HEK293 (cell line): Measurements from ENCODE around the gene MYBBP1A.
A peak's percentile ranks its signal among the peaks of the same experiment; 100 is the strongest.

Experiments used
- PBX3 ChIP-seq: sonication (generic); formaldehyde crosslinking; IDR thresholded peaks from 2 replicates; pipeline ENCODE4 v1.8.1; 2022; ENCODE audit warnings: mild to moderate bottlenecking, moderate library complexity, missing genetic modification reagents
- REST ChIP-seq: fragments of 450-650 bp; formaldehyde crosslinking; IDR thresholded peaks from 2 replicates; pipeline ENCODE4 v1.5.1; 2016; ENCODE audit warnings: missing biosample characterization, missing genetic modification characterization
- ZBTB6 ChIP-seq: fragments of 450-650 bp; formaldehyde crosslinking; IDR thresholded peaks from 2 replicates; pipeline ENCODE4 v1.5.1; 2017; ENCODE audit warnings: missing biosample characterization, missing genetic modification characterization
- ZFP41 ChIP-seq: fragments of 450-650 bp; formaldehyde crosslinking; IDR thresholded peaks from 2 replicates; pipeline ENCODE4 v1.5.1; 2016; ENCODE audit warnings: missing biosample characterization, missing genetic modification characterization, borderline replicate concordance
- ZNF26 ChIP-seq: fragments of 450-650 bp; formaldehyde crosslinking; IDR thresholded peaks from 2 replicates; pipeline ENCODE4 v1.5.1; 2016; ENCODE audit warnings: missing biosample characterization, missing genetic modification characterization
- ZNF37A ChIP-seq: fragments of 450-650 bp; IDR thresholded peaks from 2 replicates; pipeline ENCODE4 v1.5.1; 2018; ENCODE audit warnings: missing biosample characterization, missing genetic modification characterization
- ZNF521 ChIP-seq: fragments of 450-650 bp; formaldehyde crosslinking; IDR thresholded peaks from 2 replicates; pipeline ENCODE4 v1.5.1; 2017; ENCODE audit warnings: missing biosample characterization, mild to moderate bottlenecking, missing genetic modification characterization
- ZNF548 ChIP-seq: fragments of 450-650 bp; formaldehyde crosslinking; IDR thresholded peaks from 2 replicates; pipeline ENCODE4 v1.5.1; 2016; ENCODE audit warnings: missing biosample characterization, missing genetic modification characterization
- ZNF677 ChIP-seq: fragments of 450-650 bp; IDR thresholded peaks from 2 replicates; pipeline ENCODE4 v1.5.0; 2018; ENCODE audit warnings: missing biosample characterization, mild to moderate bottlenecking, missing genetic modification characterization, moderate library complexity
- ZSCAN30 ChIP-seq: fragments of 450-650 bp; IDR thresholded peaks from 2 replicates; pipeline ENCODE4 v1.5.1; 2018; ENCODE audit warnings: missing biosample characterization, mild to moderate bottlenecking, missing genetic modification characterization, moderate library complexity
- TF ChIP-seq, protein P1 (sequence below): fragments of 450-650 bp; formaldehyde crosslinking; IDR thresholded peaks from 2 replicates; pipeline ENCODE4 v1.5.1; 2016; ENCODE audit warnings: missing biosample characterization, missing genetic modification characterization
- TF ChIP-seq, protein P2 (sequence below): fragments of 450-650 bp; formaldehyde crosslinking; conservative IDR thresholded peaks from 2 replicates; pipeline ENCODE4 v1.5.1; 2016; ENCODE audit warnings: low read depth, missing biosample characterization, missing genetic modification characterization

The MYBBP1A gene

DNA sequence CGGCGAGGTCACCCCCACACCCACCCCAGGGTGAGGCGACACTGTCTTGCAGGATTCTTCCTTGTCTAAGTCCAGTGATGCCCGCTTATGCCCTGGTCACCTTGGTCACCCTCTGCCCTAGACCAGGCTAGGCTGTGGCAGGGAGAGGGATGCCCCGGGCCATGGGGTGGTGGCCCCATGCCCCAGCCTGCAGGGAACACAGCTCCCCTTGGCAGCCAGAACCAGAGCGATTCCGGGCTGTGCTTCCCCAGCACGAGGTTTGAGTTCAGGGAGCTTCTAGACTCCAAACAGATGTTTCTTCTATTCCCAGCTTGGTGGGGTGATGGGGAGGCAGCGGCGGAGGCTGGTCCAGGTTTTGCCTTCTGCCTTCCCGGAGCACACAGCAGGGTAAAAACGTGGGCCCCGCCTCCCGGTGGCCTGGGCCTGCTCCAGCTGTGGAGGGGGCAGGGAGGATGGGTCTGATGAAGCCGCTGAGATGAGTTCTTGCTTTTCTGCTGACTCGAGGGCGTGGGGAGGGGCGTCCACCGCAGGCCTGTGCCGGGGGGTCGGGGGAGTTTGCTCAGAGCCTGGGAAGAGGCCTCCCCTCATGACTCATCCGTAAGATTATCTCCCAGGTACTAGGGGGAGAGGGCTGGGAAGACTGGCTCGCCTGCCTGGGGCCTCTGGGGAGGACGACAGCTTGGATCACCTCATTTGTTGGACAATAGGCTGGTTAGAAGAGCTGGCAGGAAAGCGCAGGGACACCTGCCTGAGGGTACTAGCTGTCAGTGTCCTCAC, 44.5 kb upstream of the MYBBP1A start (continued):
- TF ChIP-seq, protein P1, sequence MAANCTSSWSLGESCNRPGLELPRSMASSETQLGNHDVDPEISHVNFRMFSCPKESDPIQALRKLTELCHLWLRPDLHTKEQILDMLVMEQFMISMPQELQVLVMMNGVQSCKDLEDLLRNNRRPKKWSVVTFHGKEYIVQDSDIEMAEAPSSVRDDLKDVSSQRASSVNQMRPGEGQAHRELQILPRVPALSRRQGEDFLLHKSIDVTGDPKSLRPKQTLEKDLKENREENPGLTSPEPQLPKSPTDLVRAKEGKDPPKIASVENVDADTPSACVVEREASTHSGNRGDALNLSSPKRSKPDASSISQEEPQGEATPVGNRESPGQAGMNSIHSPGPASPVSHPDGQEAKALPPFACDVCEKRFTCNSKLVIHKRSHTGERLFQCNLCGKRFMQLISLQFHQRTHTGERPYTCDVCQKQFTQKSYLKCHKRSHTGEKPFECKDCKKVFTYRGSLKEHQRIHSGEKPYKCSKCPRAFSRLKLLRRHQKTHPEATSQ (tag by site-specific recombination), result no peak
- no peak for TF ChIP-seq ZNF26
- TF ChIP-seq ZNF521, result no peak
- no peak for TF ChIP-seq REST (tag by site-specific recombination)
- TF ChIP-seq PBX3 (CRISPR knock-in tag), result 0 out of 2 replicates have a peak, but pooled peaks have one; percentile 27
- TF ChIP-seq ZSCAN30 (tag by site-specific recombination), result no peak
- no peak for TF ChIP-seq ZBTB6
- no peak for TF ChIP-seq ZNF37A
- no peak for TF ChIP-seq ZFP41 (tag by site-specific recombination)
- no peak for TF ChIP-seq ZNF548
- TF ChIP-seq ZNF677 (tag by site-specific recombination), result no peak
- TF ChIP-seq, protein P2, sequence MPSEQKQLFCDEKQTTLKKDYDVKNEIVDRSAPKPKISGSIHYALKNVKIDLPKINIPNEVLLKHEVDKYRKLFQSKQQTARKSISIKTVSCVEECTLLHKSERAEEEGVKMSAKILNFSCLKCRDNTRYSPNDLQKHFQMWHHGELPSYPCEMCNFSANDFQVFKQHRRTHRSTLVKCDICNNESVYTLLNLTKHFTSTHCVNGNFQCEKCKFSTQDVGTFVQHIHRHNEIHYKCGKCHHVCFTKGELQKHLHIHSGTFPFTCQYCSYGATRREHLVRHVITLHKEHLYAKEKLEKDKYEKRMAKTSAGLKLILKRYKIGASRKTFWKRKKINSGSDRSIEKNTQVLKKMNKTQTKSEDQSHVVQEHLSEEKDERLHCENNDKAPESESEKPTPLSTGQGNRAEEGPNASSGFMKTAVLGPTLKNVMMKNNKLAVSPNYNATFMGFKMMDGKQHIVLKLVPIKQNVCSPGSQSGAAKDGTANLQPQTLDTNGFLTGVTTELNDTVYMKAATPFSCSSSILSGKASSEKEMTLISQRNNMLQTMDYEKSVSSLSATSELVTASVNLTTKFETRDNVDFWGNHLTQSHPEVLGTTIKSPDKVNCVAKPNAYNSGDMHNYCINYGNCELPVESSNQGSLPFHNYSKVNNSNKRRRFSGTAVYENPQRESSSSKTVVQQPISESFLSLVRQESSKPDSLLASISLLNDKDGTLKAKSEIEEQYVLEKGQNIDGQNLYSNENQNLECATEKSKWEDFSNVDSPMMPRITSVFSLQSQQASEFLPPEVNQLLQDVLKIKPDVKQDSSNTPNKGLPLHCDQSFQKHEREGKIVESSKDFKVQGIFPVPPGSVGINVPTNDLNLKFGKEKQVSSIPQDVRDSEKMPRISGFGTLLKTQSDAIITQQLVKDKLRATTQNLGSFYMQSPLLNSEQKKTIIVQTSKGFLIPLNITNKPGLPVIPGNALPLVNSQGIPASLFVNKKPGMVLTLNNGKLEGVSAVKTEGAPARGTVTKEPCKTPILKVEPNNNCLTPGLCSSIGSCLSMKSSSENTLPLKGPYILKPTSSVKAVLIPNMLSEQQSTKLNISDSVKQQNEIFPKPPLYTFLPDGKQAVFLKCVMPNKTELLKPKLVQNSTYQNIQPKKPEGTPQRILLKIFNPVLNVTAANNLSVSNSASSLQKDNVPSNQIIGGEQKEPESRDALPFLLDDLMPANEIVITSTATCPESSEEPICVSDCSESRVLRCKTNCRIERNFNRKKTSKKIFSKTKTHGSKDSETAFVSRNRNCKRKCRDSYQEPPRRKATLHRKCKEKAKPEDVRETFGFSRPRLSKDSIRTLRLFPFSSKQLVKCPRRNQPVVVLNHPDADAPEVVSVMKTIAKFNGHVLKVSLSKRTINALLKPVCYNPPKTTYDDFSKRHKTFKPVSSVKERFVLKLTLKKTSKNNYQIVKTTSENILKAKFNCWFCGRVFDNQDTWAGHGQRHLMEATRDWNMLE (tag by site-specific recombination), result no peak; the same call in 1 of the 2 replicates
